Measurements from ENCODE around the gene KDM6B. TPM values are rescaled to one million over a fixed set of nuclear protein-coding genes. Genes with fewer than 3 reads are reported as not detected.
A peak's percentile ranks its signal among the peaks of the same experiment; 100 is the strongest.

Gene KDM6B
- total and polyA plus RNA-seq, 4 donors: 2.5 to 11.5 (median 3.3) TPM

DNA sequence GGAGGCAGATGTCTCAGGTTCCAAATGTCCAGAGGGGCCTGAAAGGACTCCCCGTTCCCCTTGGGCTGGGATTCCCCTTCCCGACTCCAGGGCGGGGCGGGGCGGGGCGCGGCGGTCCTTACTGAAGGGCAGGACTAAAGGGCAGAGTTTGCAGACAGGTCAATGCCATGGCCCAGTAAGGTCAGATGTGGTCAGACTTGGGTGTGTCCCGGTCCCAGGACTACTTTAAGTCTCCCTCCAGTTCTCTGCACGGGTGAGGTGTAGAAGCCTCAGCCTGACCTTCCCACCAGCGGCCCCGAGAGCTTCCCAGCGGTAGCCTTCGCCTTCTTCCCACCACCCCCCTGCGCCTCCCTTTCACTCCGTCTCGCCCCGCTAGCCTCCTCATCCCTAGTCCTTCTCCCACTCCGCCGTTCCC, 532 bp downstream of the KDM6B start:
- WGBS: under 1% methylated on average over 20 of the region's 20 CpGs
- H3K9ac ChIP-seq (ENCODE audit: low read depth in 1 of 2, low read length in 2 of 2): peak overlapping the region; percentile 55 to 77
- peak overlapping the region; percentile 98 to 99 for H3K27ac ChIP-seq (ENCODE audit: low read depth in 1 of 2, low read length in 2 of 2)
- peak; percentile 63 for DNase-seq (ENCODE audit: low spot score)
- H3K4me3 ChIP-seq (ENCODE audit: low read depth in 1 of 3, low read length in 3 of 3): peak overlapping the region; percentile 59 to 72 (median 67)
- peaks cover 7 to 50% (median 38%) of the 10 kb centered on the region in 4 donors for H3K4me1 ChIP-seq (ENCODE audit: control insufficient read depth in 4 of 4, insufficient read depth in 4 of 4, low read length in 3 of 4)
- H3K9me3 ChIP-seq (ENCODE audit: control insufficient read depth in 4 of 4, low read length in 3 of 4): no peaks in the 10 kb centered on the region
- TF ChIP-seq NR2F2 (IDR thresholded peaks at IDR 0.05) (peak; percentile 96), RXRA (IDR thresholded peaks at IDR 0.05) (peak; percentile 87 to 97), HNF4A (conservative IDR thresholded peaks at IDR 0.05) (peak; percentile 67 to 86), HNF4G (IDR thresholded peaks at IDR 0.05) (peak; percentile 37), SP1 (IDR thresholded peaks at IDR 0.05) (peak; percentile 61), JUND (IDR thresholded peaks at IDR 0.05) (no peak)
- TF ChIP-seq, protein P1, sequence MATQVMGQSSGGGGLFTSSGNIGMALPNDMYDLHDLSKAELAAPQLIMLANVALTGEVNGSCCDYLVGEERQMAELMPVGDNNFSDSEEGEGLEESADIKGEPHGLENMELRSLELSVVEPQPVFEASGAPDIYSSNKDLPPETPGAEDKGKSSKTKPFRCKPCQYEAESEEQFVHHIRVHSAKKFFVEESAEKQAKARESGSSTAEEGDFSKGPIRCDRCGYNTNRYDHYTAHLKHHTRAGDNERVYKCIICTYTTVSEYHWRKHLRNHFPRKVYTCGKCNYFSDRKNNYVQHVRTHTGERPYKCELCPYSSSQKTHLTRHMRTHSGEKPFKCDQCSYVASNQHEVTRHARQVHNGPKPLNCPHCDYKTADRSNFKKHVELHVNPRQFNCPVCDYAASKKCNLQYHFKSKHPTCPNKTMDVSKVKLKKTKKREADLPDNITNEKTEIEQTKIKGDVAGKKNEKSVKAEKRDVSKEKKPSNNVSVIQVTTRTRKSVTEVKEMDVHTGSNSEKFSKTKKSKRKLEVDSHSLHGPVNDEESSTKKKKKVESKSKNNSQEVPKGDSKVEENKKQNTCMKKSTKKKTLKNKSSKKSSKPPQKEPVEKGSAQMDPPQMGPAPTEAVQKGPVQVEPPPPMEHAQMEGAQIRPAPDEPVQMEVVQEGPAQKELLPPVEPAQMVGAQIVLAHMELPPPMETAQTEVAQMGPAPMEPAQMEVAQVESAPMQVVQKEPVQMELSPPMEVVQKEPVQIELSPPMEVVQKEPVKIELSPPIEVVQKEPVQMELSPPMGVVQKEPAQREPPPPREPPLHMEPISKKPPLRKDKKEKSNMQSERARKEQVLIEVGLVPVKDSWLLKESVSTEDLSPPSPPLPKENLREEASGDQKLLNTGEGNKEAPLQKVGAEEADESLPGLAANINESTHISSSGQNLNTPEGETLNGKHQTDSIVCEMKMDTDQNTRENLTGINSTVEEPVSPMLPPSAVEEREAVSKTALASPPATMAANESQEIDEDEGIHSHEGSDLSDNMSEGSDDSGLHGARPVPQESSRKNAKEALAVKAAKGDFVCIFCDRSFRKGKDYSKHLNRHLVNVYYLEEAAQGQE (IDR thresholded peaks at IDR 0.05): no peak
- no peaks in the 10 kb centered on the region for H3K36me3 ChIP-seq (ENCODE audit: control insufficient read depth in 4 of 4, insufficient read depth in 3 of 4, low read depth in 1 of 4, low read length in 3 of 4)
- H3K27me3 ChIP-seq (ENCODE audit: control insufficient read depth in 4 of 4, insufficient read depth in 4 of 4, low read length in 3 of 4): no peaks in the 10 kb centered on the region

DNA sequence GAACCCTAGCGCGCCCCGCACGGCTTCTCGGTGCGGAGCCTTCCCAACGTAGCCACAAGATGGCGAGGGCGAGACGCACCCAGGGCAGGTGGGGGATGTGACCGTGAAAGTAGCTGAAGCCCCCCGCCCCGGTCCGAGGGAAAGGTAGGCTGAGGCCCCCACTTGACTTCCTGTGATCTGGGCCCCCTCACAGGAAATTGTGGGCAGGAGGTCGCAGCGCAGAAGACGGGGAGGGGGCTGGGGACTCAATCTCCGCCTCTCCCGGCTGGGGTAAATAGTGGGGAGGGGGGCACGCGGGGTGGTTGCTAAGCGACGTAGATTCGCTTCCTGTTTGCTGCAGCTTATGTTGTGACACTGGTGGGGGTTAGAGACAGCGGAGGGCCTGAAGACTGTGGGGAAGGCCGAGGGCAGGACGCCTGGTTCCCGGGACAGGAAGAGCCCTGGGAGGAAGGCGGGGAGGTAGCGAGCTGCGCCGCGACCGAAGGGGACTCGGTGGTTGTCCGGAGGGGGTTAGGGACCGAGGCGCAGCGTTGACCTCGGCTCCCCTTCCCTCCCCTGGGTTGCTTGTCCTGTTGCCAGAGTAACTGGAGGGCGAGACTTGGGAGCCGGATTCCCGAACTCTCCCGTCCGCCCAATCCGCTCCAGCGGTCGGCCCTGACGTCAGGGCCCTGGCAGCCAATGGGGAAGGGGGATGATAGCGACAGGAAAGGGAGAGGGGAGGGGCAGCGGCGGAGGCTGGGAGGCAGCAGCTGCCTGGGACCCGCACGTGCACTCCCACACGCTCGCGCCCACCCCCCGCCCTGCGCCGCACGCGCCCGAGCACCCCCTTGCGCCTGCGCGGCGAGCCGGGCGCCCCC, 1.2 kb downstream of the KDM6B start:
- H3K9ac ChIP-seq (ENCODE audit: low read depth in 1 of 2, low read length in 2 of 2): peak overlapping the region; percentile 64 to 68
- DNase-seq (ENCODE audit: low spot score): peak; percentile 92
- TF ChIP-seq EGR1 (IDR thresholded peaks at IDR 0.05; ENCODE audit: low read depth in 2 of 2) (no peak), GABPA (IDR thresholded peaks at IDR 0.05 in 1 of 2, conservative IDR thresholded peaks at IDR 0.05 in 1 of 2) (peak in 1 of 2 donors; percentile 21), RAD21 (IDR thresholded peaks at IDR 0.05) (peak; percentile 67 to 78), JUND (IDR thresholded peaks at IDR 0.05) (peak in 1 of 2 donors; percentile 9), TAF1 (conservative IDR thresholded peaks at IDR 0.05) (no peak), HNF4A (conservative IDR thresholded peaks at IDR 0.05) (peak in 1 of 2 donors; percentile 31), HNF4G (IDR thresholded peaks at IDR 0.05) (no peak), FOXA1 (IDR thresholded peaks at IDR 0.05) (no peak), FOXA2 (IDR thresholded peaks at IDR 0.05) (no peak), SP1 (IDR thresholded peaks at IDR 0.05) (peak; percentile 45), RXRA (IDR thresholded peaks at IDR 0.05) (peak in 1 of 2 donors; percentile 11), NR2F2 (IDR thresholded peaks at IDR 0.05) (no peak), YY1 (IDR thresholded peaks at IDR 0.05) (peak; percentile 18)
- TF ChIP-seq, protein P2, sequence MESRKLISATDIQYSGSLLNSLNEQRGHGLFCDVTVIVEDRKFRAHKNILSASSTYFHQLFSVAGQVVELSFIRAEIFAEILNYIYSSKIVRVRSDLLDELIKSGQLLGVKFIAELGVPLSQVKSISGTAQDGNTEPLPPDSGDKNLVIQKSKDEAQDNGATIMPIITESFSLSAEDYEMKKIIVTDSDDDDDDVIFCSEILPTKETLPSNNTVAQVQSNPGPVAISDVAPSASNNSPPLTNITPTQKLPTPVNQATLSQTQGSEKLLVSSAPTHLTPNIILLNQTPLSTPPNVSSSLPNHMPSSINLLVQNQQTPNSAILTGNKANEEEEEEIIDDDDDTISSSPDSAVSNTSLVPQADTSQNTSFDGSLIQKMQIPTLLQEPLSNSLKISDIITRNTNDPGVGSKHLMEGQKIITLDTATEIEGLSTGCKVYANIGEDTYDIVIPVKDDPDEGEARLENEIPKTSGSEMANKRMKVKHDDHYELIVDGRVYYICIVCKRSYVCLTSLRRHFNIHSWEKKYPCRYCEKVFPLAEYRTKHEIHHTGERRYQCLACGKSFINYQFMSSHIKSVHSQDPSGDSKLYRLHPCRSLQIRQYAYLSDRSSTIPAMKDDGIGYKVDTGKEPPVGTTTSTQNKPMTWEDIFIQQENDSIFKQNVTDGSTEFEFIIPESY (IDR thresholded peaks at IDR 0.05): peak; percentile 95
- TF ChIP-seq, protein P3, sequence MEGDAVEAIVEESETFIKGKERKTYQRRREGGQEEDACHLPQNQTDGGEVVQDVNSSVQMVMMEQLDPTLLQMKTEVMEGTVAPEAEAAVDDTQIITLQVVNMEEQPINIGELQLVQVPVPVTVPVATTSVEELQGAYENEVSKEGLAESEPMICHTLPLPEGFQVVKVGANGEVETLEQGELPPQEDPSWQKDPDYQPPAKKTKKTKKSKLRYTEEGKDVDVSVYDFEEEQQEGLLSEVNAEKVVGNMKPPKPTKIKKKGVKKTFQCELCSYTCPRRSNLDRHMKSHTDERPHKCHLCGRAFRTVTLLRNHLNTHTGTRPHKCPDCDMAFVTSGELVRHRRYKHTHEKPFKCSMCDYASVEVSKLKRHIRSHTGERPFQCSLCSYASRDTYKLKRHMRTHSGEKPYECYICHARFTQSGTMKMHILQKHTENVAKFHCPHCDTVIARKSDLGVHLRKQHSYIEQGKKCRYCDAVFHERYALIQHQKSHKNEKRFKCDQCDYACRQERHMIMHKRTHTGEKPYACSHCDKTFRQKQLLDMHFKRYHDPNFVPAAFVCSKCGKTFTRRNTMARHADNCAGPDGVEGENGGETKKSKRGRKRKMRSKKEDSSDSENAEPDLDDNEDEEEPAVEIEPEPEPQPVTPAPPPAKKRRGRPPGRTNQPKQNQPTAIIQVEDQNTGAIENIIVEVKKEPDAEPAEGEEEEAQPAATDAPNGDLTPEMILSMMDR (IDR thresholded peaks at IDR 0.05; ENCODE audit: low read depth, low read length, missing input control): peak; percentile 54
- TF ChIP-seq, protein P4, sequence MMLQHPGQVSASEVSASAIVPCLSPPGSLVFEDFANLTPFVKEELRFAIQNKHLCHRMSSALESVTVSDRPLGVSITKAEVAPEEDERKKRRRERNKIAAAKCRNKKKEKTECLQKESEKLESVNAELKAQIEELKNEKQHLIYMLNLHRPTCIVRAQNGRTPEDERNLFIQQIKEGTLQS (IDR thresholded peaks at IDR 0.05): no peak
- TF ChIP-seq, protein P5, sequence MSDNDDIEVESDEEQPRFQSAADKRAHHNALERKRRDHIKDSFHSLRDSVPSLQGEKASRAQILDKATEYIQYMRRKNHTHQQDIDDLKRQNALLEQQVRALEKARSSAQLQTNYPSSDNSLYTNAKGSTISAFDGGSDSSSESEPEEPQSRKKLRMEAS (IDR thresholded peaks at IDR 0.05): no peak
- TF ChIP-seq, protein P1 (IDR thresholded peaks at IDR 0.05): peak; percentile 17
- H3K36me3 ChIP-seq (ENCODE audit: control insufficient read depth in 4 of 4, insufficient read depth in 3 of 4, low read depth in 1 of 4, low read length in 3 of 4): no peaks in the 10 kb centered on the region
- H3K27me3 ChIP-seq (ENCODE audit: control insufficient read depth in 4 of 4, insufficient read depth in 4 of 4, low read length in 3 of 4): no peaks in the 10 kb centered on the region
- under 1% methylated on average over 69 of the region's 69 CpGs for WGBS
- peak overlapping the region; percentile 59 to 74 (median 72) for H3K4me3 ChIP-seq (ENCODE audit: low read depth in 1 of 3, low read length in 3 of 3)
- peaks cover 7 to 56% (median 38%) of the 10 kb centered on the region in 4 donors for H3K4me1 ChIP-seq (ENCODE audit: control insufficient read depth in 4 of 4, insufficient read depth in 4 of 4, low read length in 3 of 4)
- peak overlapping the region; percentile 98 to 99 for H3K27ac ChIP-seq (ENCODE audit: low read depth in 1 of 2, low read length in 2 of 2)
- no peaks in the 10 kb centered on the region for H3K9me3 ChIP-seq (ENCODE audit: control insufficient read depth in 4 of 4, low read length in 3 of 4)

All from liver (tissue), 9 donors.